HCEC 1CT (cell line): Measurements from ENCODE around the gene GRIP1.

Source experiments
- DNase-seq: peaks from one replicate; pipeline ENCODE4 v3.0.0-alpha.2; 2017

Gene GRIP1

GRCh38 chr12:66441905-66442559, 236.8 kb downstream of the GRIP1 start:
- no peak for DNase-seq

DNA sequence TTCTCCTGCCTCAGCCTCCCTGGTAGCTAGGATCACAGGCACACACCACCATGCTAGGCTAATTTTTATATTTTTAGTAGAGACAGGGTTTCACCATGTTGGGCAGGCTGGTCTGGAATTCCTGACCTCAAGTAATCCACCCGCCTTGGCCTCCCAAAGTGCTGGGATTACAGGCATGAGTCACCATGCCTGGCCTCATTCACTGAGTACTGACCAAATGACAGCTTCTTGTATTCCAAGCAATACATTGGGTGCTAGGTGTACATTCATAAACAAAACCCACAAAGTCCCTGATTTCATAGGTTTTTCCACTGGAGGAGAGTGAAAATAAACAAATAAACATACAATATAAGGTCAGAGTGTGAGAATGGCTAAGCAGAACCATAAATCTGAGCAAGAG, 240.3 kb downstream of the GRIP1 start:
- peak; percentile 50 for DNase-seq

DNA sequence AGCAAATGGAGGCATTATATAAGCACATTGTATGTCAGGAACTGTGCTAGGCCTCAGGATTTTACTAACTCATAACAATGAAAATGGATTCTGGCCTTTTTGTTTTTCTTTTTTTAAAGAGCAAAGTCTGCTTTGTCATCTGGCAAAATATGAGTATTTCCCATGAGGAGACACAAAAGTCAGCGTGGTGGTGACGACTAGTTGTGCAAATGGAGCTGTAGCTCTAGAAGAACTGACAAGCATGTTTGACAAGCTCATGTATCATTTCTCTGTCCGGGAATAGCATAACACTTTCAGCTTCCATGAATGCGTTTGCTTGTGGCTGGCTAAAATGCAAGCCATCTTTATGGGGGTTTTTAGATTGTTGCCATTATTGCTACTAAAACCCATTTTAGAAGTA, 248.8 kb downstream of the GRIP1 start:
- DNase-seq = no peak

GRCh38 chr12:66428870-66429269, 250.0 kb downstream of the GRIP1 start:
- DNase-seq = no peak

- no peak for DNase-seq
These were observed 250.6 kb downstream of the GRIP1 start for GRCh38 chr12:66428261-66428660.

DNA sequence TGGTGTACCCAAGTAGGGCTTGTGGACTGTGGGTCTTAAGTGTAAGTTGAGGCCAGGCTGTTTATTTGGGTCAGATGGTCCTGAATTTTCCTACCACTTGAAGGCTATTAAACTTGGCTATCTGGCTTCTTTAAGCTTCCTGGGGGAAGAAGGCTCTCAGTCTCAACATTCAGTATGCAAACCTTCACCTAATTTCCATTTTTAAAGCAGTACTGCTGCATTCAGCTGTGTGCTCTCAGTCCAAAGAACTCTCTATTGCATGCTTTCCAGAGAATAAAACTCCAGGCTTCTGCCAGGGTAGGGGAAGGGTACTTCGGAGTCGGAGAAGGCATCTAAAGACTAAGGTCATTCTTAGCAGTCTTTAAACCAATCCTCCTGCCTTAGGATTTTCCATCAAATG, 252.2 kb downstream of the GRIP1 start:
- no peak for DNase-seq

GRCh38 chr12:66423266-66423665, 255.6 kb downstream of the GRIP1 start:
- DNase-seq = no peak

GRCh38 chr12:66418908-66419307, 260.0 kb downstream of the GRIP1 start:
- DNase-seq = no peak

- no peak for DNase-seq
These were observed 261.7 kb downstream of the GRIP1 start for GRCh38 chr12:66417217-66417616.

DNA sequence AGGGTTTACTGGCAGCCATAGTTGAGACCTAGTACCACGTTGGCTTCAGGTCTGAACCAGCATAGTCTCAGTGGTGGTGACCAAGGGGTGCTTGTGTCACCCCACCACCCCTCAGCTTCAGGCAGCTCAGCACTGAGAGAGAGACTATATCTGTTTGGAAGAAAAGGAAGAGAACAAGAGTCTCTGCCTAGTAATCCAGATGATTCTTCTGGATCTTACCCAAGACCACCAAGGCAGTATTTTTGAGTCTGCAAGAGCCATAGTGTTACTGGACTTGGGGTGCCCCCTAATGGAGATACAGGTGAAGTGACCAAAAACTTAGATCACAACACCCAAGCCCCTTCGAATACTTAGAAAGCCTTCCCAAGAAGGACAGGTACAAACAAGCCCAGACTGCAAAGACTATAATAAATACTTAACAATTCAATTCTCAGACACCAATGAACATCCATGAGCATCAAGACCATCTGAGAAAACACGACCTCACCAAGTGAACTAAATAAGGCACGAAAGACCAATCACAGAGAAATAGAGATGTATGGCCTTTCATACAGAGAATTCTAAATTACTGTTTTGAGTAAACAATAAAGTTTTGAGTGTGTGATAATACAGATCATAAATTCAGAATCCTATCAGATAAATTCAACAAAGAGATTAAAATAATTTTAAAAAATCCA, 269.5 kb downstream of the GRIP1 start:
- DNase-seq = peak; percentile 60

DNA sequence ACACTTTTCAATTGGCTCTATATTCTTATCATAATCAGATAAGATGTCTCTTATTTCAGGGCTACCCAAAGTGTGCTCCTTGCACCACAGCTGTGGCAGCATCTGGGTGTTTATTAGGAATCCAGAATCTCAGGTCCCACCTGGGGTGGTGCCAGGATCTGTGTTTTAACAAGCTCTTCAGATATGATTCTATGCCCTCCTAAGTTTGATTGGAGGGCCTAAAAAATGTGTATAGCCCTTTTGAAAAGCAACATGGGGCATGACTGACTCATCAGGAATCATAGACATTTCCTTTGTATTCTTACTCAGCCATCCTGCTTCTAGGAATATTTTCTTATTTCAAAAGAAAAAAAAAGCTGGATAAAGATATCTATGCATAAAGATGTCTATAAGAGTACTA, 273.5 kb downstream of the GRIP1 start:
- peak; percentile 65 for DNase-seq

DNA sequence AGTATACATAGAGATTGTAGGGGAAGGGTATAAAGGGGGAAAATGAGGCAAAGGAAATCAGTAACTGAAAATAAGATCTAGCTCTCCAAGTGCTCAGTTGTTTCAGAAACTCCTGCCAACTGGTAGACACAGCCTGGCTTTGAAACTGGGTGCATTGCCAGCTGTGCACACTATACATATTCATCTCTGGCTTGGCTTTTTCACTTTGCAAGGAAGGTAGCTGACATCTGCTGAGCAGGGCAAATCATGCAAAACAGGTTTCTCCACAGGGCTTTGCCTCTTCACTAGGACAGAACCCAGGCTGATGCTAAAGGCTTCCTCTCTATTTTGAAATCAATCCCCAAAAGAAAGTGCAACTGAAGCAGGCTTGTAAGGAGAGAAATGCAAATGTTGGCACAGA, 275.1 kb downstream of the GRIP1 start:
- DNase-seq = no peak

DNA sequence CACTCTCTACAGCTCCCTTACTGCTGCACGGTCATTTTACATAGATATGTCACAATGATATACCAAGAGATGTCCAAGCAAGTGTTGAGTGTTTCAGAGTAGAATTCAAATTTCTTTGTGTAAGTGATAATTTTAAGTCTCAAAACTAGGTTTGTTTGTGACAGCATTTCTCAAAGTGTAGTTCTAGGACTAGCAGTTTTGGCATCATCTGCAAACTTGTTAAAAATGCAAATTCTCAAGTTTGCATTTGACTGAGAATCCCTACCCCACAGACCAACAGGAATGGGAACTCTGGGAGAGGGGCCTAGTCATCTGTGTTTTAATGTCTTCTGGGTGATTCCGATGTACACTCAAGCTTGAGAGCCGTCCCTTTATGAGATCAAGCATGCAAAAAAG, 279.0 kb downstream of the GRIP1 start:
- DNase-seq = no peak

- peak; percentile 36 for DNase-seq
These were observed 279.7 kb downstream of the GRIP1 start for GRCh38 chr12:66398931-66399910.

GRCh38 chr12:66397574-66398290, 281.1 kb downstream of the GRIP1 start:
- DNase-seq = peak; percentile 52

DNA sequence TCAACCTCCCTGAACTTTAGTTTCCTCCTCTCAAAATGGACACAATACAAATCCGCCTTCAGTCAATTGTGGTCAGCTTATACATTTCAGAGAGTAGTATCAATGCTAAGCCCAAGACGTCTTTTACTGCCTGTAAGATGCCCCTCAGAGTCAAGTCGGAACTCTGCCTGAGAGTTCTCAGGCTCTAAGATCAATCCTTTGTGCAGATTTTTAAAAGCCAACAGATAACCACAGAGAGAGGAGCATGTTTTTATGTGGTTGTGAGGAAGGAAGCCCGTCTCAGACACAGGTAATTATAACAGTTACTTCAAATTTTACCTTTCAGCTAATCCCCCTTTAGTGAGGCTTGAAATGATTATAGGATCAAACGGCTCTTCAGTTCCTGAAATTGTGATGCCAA, 285.0 kb downstream of the GRIP1 start:
- no peak for DNase-seq

- DNase-seq = no peak
These were observed 286.5 kb downstream of the GRIP1 start for GRCh38 chr12:66392266-66392915.

DNA sequence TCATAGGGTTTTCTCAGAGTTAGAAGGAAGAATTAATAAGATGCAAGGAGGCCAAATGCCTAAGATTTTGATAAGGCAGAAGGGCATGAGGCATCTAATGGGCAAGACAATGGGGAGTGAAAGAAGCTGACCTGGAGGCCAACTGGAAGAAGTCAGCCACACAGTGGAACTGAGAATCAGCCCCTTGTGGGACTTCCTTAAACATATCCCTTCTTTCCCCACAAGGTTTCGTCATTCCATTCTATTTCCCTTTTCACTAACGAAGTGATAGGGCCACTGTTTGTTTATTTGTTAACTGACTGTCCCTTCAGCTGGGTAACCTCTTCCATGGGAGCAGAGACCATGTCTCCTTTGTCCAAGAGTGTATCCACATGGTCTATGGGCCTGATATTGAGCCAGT, 290.4 kb downstream of the GRIP1 start:
- no peak for DNase-seq

GRCh38 chr12:66387117-66387516, 291.8 kb downstream of the GRIP1 start:
- no peak for DNase-seq

GRCh38 chr12:66380769-66381535, 297.9 kb downstream of the GRIP1 start:
- DNase-seq = no peak

DNA sequence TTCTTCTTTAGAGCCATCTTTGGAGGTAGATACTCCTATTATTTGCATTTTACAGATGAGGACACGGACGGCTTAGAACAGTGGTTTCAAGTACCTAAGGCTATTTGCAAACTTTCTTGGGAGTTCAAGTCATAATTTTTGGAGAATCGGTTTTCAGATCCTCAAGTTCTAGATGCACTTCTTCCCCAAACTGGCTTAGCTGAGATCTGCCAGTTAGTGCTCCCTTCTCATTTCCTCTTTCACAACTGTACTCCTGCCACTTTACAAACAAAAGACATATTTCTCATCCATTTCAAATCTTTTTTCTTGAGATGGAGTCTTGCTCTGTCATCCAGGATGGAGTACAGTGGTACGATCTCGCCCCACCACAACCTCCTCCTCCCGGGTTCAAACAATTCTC, 299.3 kb downstream of the GRIP1 start:
- no peak for DNase-seq

- no peak for DNase-seq
These were observed 303.3 kb downstream of the GRIP1 start for GRCh38 chr12:66375560-66375959.
